KBM-7 (cell line): ENCODE measurements around the gene MTHFR.

Experiments
- DNase-seq: peaks from one replicate; pipeline ENCODE4 v3.0.0-alpha.2; 2015
- in situ Hi-C: fragments of 300-500 bp; cut with MboI; formaldehyde crosslinking; loops from 2 replicates; pipeline ENCODE4 v1.14.3; 2020; ENCODE audit warnings: low sequenced_read_pairs, low pct_unique_long_range_greater_than_20kb, mixed read lengths

Gene MTHFR

DNA sequence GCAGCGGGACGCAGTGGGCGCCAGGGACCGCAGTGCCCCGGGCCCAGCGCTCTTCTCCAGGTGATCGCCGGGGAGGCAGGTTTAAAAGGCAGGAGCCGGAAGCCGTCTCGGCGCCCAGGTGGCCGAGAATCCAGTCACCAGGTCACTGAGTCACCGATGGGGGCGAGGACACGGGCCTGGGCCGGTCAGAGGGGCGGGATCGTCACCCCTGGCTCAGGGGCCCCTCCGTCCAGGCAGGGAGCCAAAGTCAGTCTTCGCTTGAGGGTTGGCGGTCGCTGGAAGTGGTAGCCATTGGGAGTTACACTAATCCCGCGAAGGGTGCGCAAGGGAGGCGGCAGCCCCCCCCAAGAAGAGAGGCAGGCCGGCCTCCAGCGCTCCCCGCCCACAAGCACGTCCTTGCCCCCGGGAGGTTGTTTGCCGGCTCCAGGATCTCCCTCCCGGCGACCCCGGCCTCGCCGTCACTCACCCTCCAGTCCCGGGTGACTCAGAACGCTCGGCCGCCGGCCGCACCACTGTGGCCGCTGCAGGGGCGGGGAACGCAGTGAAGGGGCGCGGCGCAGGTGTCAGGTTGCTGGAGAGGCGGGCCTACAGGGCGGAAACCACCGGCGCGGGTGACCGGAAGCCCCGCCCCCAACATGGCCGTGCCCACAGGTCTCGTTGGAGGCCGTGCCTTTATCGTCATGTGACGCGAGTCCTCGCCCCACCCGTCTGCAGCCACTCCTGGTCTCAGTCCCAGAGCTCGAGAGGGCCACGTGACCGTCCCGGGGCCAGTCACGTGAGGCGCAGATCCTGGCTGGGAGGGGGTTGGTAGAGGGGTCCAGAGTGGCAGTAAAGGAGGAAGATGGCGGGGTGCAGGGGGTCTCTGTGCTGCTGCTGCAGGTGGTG lies at the start of gene MTHFR, which contains the start of gene CLCN6:
MTHFR (minus strand) TSS at position 543 of the 885 bp plus-strand sequence. CDS start 2,848 bp downstream, outside the sequence.
CLCN6 (plus strand) TSS at position 770 of the 885 bp plus-strand sequence; CDS start at position 842, 72 bp downstream.
- DNase-seq: peak; percentile 99
- in situ Hi-C loops: no loop called here

DNA sequence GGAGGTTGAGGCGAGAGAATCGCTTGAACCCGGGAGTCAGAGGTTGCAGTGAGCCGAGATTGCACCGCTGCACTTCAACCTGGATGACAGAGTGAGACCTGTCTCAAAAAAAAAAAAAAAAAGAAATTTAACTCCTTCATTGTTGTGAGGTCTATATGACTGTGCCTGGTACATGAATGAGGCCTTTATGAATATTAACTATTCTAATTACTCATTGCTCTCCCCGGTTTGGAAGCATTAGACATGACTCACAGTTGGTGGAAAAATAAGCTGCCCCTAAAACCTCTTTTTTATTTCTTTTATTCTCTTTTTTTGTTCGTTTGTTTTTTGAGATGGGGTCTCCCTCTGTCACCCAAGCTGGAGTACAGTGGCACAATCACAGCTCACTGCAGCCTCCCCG lies 49.7 kb upstream of the MTHFR start:
- in situ Hi-C loops: no loop called here
- no peak for DNase-seq

DNA sequence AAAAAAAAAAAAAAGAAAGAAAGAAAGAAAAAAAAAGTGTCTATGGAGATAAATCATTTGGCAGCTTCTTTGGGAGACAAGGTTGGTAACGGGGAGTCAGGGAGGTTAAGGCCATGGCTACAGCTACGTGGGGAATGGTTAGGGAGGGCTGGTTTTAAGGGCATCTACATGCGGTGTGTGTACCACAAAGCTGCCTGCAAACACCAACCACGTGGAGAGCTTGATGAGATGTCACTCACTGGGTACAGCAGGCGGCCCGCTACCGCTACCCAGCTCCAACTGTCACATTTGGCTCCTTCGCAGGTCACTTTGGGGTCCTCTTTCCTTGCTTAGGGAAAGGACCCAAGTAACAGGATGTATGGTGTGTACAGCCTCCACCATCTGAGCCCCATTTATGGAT lies 48.8 kb upstream of the MTHFR start:
- no peak for DNase-seq
- in situ Hi-C loops: no loop called here

DNA sequence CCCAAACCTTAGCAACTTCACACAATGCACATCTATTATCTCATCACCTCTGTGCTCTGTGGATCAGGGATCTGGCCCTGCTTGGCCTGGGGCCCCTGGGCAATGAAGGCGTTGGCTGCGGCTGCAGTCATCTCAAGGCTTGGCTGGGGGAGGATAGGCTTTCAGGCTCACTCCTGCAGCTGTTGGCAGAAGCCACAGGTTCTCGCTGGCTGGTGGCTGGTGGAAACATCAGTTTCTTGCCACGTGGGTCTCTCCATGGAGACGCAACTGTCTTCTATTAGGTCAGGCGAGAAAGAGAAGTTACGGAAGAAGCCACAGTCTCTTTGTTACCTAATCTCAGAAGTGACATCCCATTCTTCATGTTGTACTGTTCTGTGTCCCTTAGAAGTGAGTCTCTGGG lies 45.4 kb upstream of the MTHFR start:
- DNase-seq: peak; percentile 74
- in situ Hi-C loops: no loop called here

DNA sequence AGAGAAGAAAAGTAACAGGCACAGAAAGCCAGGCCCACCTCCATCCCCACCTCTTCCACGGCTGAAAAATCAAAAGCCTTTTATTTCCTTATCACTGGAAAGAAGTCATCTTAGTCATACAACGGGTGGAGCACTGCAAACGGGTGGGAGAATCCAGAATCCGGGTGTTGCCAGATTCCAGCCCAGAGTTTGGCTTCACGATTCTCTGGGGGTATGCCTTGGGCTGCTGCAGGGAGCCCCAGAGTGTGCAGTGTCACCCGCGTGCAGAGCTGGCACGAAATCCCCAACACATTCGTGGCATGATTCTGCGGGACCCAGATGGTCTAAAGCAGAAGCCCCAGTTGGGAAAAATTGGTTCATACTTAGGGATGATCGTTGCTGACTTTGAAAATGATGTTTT lies 44.4 kb upstream of the MTHFR start:
- DNase-seq: no peak
- in situ Hi-C loops: no loop called here

DNA sequence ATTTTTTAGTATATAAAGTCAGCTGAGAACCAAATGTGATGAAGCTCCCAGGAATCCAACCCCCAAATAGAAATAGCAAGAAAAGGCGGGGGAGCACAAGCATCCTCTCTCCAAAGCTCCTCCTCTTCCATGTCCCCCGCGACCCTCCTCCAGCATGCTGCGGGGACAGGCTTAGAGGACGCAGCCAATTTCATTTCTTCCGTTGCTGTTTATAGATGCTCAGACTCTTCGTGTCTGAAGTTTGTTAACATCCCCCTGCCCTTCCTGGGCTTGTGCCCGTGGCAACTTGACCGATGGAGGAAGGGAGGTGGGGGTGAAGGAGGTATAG lies 42.6 kb upstream of the MTHFR start:
- DNase-seq: no peak
- in situ Hi-C loops: no loop called here

DNA sequence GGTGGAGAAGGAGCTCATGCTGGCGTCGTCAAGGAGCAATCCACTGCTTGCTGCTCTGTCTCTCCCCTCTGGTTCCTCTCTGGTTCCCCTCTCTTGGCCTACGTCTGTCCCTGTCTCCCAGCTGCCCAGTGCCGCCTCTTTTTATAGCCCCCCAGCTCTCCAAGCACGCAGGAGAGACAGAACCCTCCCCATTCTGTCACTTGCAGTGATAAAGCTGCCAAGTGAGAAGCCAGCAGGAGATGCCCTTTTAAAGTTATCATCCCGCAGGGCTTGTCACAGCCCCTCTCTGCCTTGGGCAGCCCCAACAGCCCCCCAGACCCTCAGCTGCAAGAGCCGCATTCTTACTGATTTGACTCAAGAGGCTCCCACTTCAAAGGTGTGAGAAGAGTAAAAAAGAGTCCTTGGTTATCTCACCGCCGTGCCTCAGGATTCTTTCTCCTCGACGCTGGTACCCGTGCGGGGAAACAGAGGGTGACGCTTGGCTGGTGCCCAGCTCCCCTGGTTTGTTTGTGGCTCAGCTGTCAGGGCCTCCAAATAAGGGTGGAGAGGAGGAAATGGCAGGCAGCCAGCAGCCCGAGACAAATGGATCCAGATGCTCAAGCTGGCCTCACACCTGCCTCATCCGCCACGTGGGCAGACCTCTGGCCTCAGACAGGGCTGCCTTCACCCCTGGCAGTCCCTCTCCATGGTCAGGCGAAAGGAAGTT lies 42.1 kb upstream of the MTHFR start, which contains the start of gene NPPA:
NPPA (minus strand) TSS at position 117 of the 706 bp plus-strand sequence; CDS start at position 18, 99 bp downstream.
- in situ Hi-C loops: no loop called here
- no peak for DNase-seq

DNA sequence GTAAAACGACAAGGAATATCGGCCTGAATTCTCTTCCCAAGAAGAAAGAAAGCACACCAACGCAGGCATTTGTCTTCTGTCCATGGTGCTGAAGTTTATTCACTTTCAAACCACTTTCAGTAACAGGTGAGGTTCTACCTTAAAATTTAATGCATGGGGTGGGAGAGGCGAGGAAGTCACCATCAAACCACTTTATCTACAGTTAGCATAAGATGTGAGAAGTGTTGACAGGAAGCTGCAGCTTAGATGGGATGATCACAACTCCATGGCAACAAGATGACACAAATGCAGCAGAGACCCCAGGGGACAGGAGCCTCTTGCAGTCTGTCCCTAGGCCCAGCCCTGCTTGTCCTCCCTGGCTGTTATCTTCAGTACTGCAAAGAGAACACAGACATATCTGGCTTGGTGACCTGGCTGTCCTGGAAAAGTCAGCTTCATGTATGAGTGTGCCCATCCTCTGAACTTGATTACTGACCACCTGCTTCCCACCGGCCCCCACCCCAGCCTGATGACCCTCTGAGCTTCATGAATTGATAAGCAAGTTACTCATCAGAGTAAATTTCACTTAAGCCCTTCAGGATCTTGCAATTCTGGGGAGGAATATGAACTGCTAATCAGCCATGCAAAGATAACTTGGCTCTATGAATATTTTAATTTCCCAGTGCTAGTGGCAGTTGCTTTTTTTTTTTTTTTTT lies 40.0 kb upstream of the MTHFR start:
- in situ Hi-C loops: no loop called here
- DNase-seq: peak; percentile 26

DNA sequence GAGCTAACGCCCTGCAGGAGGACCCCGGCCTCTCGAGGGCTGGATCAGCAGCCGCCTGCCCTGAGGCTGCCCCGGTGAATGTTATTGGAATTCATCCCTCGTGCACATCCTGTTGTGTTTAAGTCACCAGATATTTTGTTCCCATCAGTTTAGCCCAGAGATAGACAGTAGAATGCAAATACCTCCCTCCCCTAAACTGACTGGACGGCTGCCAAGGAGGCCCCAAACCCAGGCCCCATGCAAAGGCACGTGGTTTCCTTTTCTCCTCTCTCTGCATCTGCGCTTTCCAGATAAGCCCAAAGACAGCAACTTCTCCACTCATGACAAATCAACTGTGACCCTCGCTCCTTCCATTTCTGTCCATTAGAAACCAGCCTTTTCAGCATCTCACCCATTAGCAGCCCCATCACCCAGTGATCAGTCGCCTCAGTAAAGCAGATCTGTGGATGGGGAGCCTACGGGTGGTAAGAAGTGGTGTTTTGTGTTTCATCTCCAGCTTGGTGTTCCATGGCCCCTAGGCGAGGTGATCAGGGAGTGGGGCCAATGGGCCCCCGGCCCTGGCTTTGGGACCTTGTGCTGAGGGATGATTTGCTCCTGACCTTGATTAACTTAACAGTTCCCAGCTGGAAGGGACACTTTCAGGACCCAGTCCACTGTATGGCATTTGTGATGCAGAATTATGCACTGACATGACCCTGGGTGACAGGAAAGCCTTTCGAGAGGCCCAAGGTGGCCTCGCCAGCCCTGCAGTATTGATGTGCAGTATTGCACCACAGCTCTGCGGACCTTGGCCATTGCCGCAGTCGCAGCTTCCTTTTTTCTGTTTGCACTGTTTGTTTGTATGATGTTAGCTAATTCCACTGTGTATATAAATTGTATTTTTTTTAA lies 36.6 kb upstream of the MTHFR start:
- in situ Hi-C loops: no loop called here
- DNase-seq: peak; percentile 91

DNA sequence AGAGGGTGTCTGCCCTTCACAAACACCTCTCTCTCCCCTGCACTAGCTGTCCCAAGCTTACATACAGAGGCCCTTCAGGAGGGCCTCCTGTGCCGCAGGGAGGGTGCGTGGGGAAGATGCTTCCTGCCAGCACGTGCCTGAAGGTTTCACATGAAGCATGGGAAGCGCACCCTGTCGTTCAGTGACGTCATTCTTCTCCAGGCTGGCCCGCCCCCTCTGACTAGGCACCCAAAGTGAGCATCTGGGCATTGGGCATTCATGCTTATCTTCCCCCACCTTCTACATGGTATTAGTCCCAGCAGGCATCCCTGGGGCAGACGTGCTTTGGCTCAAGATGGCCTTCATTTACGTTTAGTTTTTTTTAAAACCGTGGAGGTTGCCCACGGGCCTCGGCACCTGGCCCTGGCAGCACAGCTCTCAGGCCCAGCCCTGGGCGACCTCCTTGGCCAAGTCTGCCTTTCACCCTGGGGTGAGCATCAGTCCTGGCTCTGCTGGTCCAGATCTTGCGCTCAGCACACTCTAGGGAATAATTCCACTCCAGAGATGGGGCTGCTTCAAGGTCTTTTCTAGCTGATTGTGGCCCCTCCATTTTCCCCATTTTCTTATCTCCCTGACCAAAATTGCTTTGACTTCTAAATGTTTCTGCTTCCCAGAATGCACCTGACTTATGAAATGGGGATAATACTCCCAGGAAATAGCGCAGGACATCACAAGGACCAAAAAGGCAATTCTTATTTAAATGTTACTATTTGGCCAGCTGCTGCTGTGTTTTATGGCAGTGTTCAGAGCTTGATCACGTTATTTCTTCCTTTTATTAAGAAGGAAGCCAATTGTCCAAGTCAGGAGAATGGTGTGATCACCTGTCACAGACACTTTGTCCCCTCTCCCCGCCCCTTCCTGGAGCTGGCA lies 35.7 kb upstream of the MTHFR start:
- in situ Hi-C loops: no loop called here
- DNase-seq: no peak

DNA sequence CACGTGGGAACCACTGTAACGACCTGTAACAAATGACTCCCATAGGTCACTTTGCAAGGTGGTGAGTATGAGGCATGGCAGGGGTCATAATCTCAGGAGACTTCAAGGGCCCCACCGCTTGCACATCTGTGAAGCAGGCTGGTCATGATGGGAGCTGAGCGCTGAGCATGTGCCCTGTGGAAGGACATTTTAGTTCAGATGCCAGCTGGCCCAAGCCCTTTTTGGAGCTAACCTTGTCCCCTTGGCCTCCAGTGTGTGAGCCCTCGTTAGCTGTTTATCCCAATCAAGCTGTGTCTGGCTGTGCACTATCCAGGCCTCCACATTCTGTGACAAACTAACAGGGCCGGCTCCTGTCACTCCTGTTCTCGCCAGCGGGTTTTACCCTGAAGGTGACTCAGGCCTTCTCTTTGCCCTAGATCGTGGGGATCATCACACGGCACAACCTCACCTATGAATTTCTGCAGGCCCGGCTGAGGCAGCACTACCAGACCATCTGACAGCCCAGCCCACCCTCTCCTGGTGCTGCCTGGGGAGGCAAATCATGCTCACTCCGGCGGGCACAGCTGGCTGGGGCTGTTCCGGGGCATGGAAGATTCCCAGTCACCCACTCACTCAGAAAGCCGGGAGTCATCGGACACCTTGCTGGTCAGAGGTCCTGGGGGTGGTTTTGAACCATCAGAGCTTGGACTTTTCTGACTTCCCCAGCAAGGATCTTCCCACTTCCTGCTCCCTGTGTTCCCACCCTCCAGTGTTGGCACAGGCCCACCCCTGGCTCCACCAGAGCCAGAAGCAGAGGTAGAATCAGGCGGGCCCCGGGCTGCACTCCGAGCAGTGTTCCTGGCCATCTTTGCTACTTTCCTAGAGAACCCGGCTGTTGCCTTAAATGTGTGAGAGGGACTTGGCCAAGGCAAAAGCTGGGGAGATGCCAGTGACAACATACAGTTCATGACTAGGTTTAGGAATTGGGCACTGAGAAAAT lies 34.3 kb upstream of the MTHFR start:
- in situ Hi-C loops: loop anchor here (10.0 kb wide), 1 partner anchor 55 kb away; no protein-coding TSS in a partner anchor
- no peak for DNase-seq

DNA sequence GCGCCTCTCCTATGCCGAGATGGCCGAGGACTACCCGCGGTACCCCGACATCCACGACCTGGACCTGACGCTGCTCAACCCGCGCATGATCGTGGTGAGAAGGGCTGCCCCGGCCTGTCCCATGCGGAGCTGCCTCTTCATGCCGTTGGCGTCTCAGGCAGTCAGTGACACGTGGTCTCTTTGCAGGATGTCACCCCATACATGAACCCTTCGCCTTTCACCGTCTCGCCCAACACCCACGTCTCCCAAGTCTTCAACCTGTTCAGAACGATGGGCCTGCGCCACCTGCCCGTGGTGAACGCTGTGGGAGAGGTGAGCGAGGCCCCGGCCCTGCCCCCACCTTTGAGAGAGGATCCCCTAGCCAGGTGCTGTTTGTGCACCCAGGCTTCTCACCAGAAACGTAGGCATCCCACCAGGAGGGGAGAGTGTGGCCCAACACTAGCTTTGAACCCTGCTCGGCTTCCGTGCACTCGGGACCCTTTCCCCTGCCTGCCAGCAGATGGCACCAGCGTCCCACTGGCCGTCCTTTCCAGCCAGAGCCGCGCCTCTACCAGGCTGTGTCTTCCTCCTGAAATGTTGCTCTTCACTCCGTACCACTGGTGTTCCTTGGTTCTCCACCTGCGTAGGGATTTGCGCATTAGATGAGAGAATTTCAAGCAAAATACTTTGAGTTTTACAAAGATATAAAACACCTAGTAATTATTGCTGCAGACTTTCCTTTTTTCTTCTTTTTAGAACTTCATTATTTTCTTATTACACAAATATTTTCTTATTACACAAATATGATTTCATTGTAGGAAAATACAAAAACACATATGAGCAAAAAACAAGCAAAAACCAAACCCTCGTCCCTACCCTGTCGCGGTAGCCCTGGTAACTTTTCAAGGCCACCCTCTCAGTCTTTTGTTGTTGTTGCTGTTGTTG lies 32.8 kb upstream of the MTHFR start:
- peak; percentile 71 for DNase-seq
- in situ Hi-C loops: loop anchor here (10.0 kb wide), 1 partner anchor 56 kb away; no protein-coding TSS in a partner anchor

DNA sequence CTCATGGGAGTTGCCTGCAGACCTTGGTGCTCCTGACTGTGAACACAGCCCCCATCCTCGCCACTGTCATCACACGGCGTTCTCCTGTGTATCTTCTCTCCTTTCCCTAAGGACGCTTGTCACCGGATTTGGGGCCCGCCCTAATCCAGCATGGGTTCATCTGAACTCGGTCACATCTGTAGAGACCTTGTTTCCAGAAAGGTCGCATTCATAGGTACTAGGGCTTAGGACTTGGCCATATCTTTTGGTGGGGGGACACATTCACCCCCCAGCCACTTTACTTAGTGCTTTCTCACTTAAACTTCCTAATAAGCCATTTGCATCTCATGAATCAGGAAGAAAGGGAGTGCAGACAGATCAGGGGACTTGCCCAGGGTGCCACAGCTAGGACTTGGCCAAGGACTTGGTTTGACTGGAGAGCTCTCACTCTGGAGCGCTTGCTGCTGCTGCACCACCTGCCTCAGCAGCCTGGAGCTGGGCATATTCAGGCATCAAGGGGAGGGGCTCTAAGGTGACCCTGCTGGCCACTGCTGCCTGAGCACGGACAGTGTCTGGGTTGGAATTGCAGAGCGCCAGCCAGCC lies 32.1 kb upstream of the MTHFR start:
- in situ Hi-C loops: loop anchor here (10.0 kb wide), 1 partner anchor 57 kb away; no protein-coding TSS in a partner anchor
- DNase-seq: no peak

DNA sequence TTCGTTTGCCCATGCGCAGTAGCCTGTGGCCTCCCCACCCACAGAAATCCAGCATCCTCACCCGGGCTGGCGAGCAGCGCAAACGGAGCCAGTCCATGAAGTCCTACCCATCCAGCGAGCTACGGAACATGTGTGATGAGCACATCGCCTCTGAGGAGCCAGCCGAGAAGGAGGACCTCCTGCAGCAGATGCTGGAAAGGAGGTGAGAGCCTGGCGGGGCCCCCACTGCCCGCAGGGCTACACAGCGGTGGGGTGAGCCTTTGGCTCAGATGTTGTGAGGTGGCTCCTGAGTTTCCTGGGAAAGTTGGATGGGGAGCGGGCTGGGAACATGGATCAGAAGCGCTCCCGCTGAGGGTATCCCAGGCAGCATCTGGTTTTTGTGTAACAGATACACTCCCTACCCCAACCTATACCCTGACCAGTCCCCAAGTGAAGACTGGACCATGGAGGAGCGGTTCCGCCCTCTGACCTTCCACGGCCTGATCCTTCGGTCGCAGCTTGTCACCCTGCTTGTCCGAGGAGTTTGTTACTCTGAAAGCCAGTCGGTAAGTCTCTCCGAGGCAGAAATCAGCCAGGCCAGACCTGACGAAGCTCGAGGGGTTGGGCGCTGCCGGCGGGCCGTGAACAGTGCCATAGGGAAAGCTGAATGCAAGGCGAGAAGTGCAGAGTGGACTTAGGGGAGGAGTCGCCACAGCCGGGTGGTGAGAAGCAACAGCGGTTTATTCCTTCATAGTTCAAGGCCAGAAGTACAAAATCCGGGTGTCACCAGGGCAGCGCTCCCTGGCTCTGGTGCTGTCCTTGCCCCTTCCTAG lies 31.4 kb upstream of the MTHFR start:
- in situ Hi-C loops: loop anchor here (10.0 kb wide), 1 partner anchor 58 kb away; no protein-coding TSS in a partner anchor
- no peak for DNase-seq
